ENCODE data around the gene ZNF614.
"Not testable (repeated sequence)": the region's sequence is repeated elsewhere in the genome, so short reads cannot be mapped to it uniquely, and the experiment has no call there.

The ZNF614 gene

GRCh38 chr19:52028027-52028779 is at the start of gene ZNF614:
TSS of gene ZNF614 (minus strand) at chr19:52028379. CDS start at chr19:52025745, 2,634 bp downstream.
- peak within 1 kb of the TSS; percentile 91 to 99 (median 98) for H3K9ac ChIP-seq (ENCODE audit: low read length in 5 of 5)
- peaks cover 25 to 47% (median 40%) of the 10 kb centered on the region in 5 donors for H3K9me3 ChIP-seq (ENCODE audit: control insufficient read depth in 5 of 5, low read length in 5 of 5)
- H3K27ac ChIP-seq (ENCODE audit: low read depth, low read length), result peak within 1 kb of the TSS; percentile 87
- no peaks in the 10 kb centered on the region for H3K27me3 ChIP-seq (ENCODE audit: control insufficient read depth in 5 of 5, insufficient read depth in 4 of 5, low read length in 5 of 5)
- peak within 1 kb of the TSS; percentile 90 to 100 (median 98) for H3K4me3 ChIP-seq (ENCODE audit: low read depth in 1 of 5, low read length in 5 of 5)
- H3K36me3 ChIP-seq (ENCODE audit: control insufficient read depth in 5 of 5, insufficient read depth in 5 of 5, low read length in 5 of 5), result peaks cover 17 to 28% (median 25%) of the 10 kb centered on the region in 5 donors
- peaks cover 0 to 19% (median 16%) of the 10 kb centered on the region in 5 donors for H3K4me1 ChIP-seq (ENCODE audit: control insufficient read depth in 5 of 5, insufficient read depth in 5 of 5, low read length in 5 of 5)

GRCh38 chr19:52070496-52070895 is 42.3 kb upstream of the ZNF614 start:
- Histone ChIP-seq H3K9me3 (ENCODE audit: control insufficient read depth in 5 of 5, low read length in 5 of 5) (peaks cover 57 to 82% (median 79%) of the 10 kb centered on the region in 5 donors), H3K36me3 (ENCODE audit: control insufficient read depth in 5 of 5, insufficient read depth in 5 of 5, low read length in 5 of 5) (peaks cover 66 to 86% (median 82%) of the 10 kb centered on the region in 5 donors), H3K27me3 (ENCODE audit: control insufficient read depth in 5 of 5, insufficient read depth in 4 of 5, low read length in 5 of 5) (no peaks in the 10 kb centered on the region), H3K9ac (ENCODE audit: low read length in 5 of 5) (no peak overlapping the region), H3K4me1 (ENCODE audit: control insufficient read depth in 5 of 5, insufficient read depth in 5 of 5, low read length in 5 of 5) (no peaks in the 10 kb centered on the region), H3K27ac (ENCODE audit: low read depth, low read length) (no peak overlapping the region), H3K4me3 (ENCODE audit: low read depth in 1 of 5, low read length in 5 of 5) (peak overlapping the region; percentile 10 to 55 (median 38))

GRCh38 chr19:52069653-52070052 is 41.5 kb upstream of the ZNF614 start:
- Histone ChIP-seq H3K27ac (ENCODE audit: low read depth, low read length) (no peak overlapping the region), H3K36me3 (ENCODE audit: control insufficient read depth in 5 of 5, insufficient read depth in 5 of 5, low read length in 5 of 5) (peaks cover 58 to 84% (median 78%) of the 10 kb centered on the region in 5 donors), H3K9me3 (ENCODE audit: control insufficient read depth in 5 of 5, low read length in 5 of 5) (peaks cover 65 to 85% (median 81%) of the 10 kb centered on the region in 5 donors), H3K9ac (ENCODE audit: low read length in 5 of 5) (no peak overlapping the region), H3K27me3 (ENCODE audit: control insufficient read depth in 5 of 5, insufficient read depth in 4 of 5, low read length in 5 of 5) (no peaks in the 10 kb centered on the region), H3K4me3 (ENCODE audit: low read depth in 1 of 5, low read length in 5 of 5) (peak overlapping the region in 4 of 5 donors; percentile 30 to 55 (median 44)), H3K4me1 (ENCODE audit: control insufficient read depth in 5 of 5, insufficient read depth in 5 of 5, low read length in 5 of 5) (no peaks in the 10 kb centered on the region)

- peak overlapping the region; percentile 31 to 58 (median 42) for H3K4me3 ChIP-seq (ENCODE audit: low read depth in 1 of 5, low read length in 5 of 5)
- no peak overlapping the region for H3K27ac ChIP-seq (ENCODE audit: low read depth, low read length)
- no peaks in the 10 kb centered on the region for H3K4me1 ChIP-seq (ENCODE audit: control insufficient read depth in 5 of 5, insufficient read depth in 5 of 5, low read length in 5 of 5)
- no peak overlapping the region for H3K9ac ChIP-seq (ENCODE audit: low read length in 5 of 5)
- H3K27me3 ChIP-seq (ENCODE audit: control insufficient read depth in 5 of 5, insufficient read depth in 4 of 5, low read length in 5 of 5), result no peaks in the 10 kb centered on the region
- H3K9me3 ChIP-seq (ENCODE audit: control insufficient read depth in 5 of 5, low read length in 5 of 5), result peaks cover 68 to 92% (median 90%) of the 10 kb centered on the region in 5 donors
- peaks cover 53 to 71% (median 59%) of the 10 kb centered on the region in 5 donors for H3K36me3 ChIP-seq (ENCODE audit: control insufficient read depth in 5 of 5, insufficient read depth in 5 of 5, low read length in 5 of 5)
Observed at GRCh38 chr19:52066258-52066863, 38.2 kb upstream of the ZNF614 start.

GRCh38 chr19:52065399-52065798 is 37.2 kb upstream of the ZNF614 start:
- no peak overlapping the region for H3K27ac ChIP-seq (ENCODE audit: low read depth, low read length)
- H3K4me3 ChIP-seq (ENCODE audit: low read depth in 1 of 5, low read length in 5 of 5), result peak overlapping the region; percentile 31 to 58 (median 42)
- no peaks in the 10 kb centered on the region for H3K27me3 ChIP-seq (ENCODE audit: control insufficient read depth in 5 of 5, insufficient read depth in 4 of 5, low read length in 5 of 5)
- H3K9me3 ChIP-seq (ENCODE audit: control insufficient read depth in 5 of 5, low read length in 5 of 5), result peaks cover 65 to 93% (median 89%) of the 10 kb centered on the region in 5 donors
- H3K4me1 ChIP-seq (ENCODE audit: control insufficient read depth in 5 of 5, insufficient read depth in 5 of 5, low read length in 5 of 5), result no peaks in the 10 kb centered on the region
- no peak overlapping the region for H3K9ac ChIP-seq (ENCODE audit: low read length in 5 of 5)
- peaks cover 45 to 64% (median 49%) of the 10 kb centered on the region in 5 donors for H3K36me3 ChIP-seq (ENCODE audit: control insufficient read depth in 5 of 5, insufficient read depth in 5 of 5, low read length in 5 of 5)

- not testable (repeated sequence) for H3K9ac ChIP-seq (ENCODE audit: low read length in 5 of 5); H3K27me3 ChIP-seq (ENCODE audit: control insufficient read depth in 5 of 5, insufficient read depth in 4 of 5, low read length in 5 of 5); H3K27ac ChIP-seq (ENCODE audit: low read depth, low read length); H3K36me3 ChIP-seq (ENCODE audit: control insufficient read depth in 5 of 5, insufficient read depth in 5 of 5, low read length in 5 of 5); H3K4me1 ChIP-seq (ENCODE audit: control insufficient read depth in 5 of 5, insufficient read depth in 5 of 5, low read length in 5 of 5)
- peak overlapping the region in 1 of 5 donors; percentile 17 for H3K4me3 ChIP-seq (ENCODE audit: low read depth in 1 of 5, low read length in 5 of 5)
- peaks cover 18 to 58% (median 44%) of the 10 kb centered on the region in 5 donors for H3K9me3 ChIP-seq (ENCODE audit: control insufficient read depth in 5 of 5, low read length in 5 of 5)
Observed at GRCh38 chr19:52056480-52056879, 28.3 kb upstream of the ZNF614 start.

- H3K4me1 ChIP-seq (ENCODE audit: control insufficient read depth in 5 of 5, insufficient read depth in 5 of 5, low read length in 5 of 5), result peaks cover 0 to 15% (median 10%) of the 10 kb centered on the region in 5 donors
- peak overlapping the region in 3 of 5 donors; percentile 28 to 40 (median 33) for H3K4me3 ChIP-seq (ENCODE audit: low read depth in 1 of 5, low read length in 5 of 5)
- H3K27ac ChIP-seq (ENCODE audit: low read depth, low read length); H3K36me3 ChIP-seq (ENCODE audit: control insufficient read depth in 5 of 5, insufficient read depth in 5 of 5, low read length in 5 of 5); H3K27me3 ChIP-seq (ENCODE audit: control insufficient read depth in 5 of 5, insufficient read depth in 4 of 5, low read length in 5 of 5); H3K9ac ChIP-seq (ENCODE audit: low read length in 5 of 5): not testable (repeated sequence)
- peaks cover 5 to 29% (median 21%) of the 10 kb centered on the region in 5 donors for H3K9me3 ChIP-seq (ENCODE audit: control insufficient read depth in 5 of 5, low read length in 5 of 5)
Observed at GRCh38 chr19:52051736-52052135, 23.6 kb upstream of the ZNF614 start.

GRCh38 chr19:52048555-52049501 is 20.6 kb upstream of the ZNF614 start, which contains the start of gene ZNF432:
TSS of gene ZNF432 (minus strand) at chr19:52048838. CDS start at chr19:52046868, 1,970 bp downstream.
- Histone ChIP-seq H3K27ac (ENCODE audit: low read depth, low read length) (peak within 1 kb of the TSS; percentile 96), H3K4me3 (ENCODE audit: low read depth in 1 of 5, low read length in 5 of 5) (peak within 1 kb of the TSS; percentile 84 to 100 (median 92)), H3K9me3 (ENCODE audit: control insufficient read depth in 5 of 5, low read length in 5 of 5) (peaks cover 5 to 24% (median 17%) of the 10 kb centered on the region in 5 donors), H3K4me1 (ENCODE audit: control insufficient read depth in 5 of 5, insufficient read depth in 5 of 5, low read length in 5 of 5) (peaks cover 0 to 15% (median 10%) of the 10 kb centered on the region in 5 donors), H3K9ac (ENCODE audit: low read length in 5 of 5) (peak within 1 kb of the TSS; percentile 87 to 97 (median 88)), H3K27me3 (ENCODE audit: control insufficient read depth in 5 of 5, insufficient read depth in 4 of 5, low read length in 5 of 5) (no peaks in the 10 kb centered on the region), H3K36me3 (ENCODE audit: control insufficient read depth in 5 of 5, insufficient read depth in 5 of 5, low read length in 5 of 5) (peaks cover 11 to 21% (median 13%) of the 10 kb centered on the region in 5 donors)

- H3K9me3 ChIP-seq (ENCODE audit: control insufficient read depth in 5 of 5, low read length in 5 of 5), result peaks cover 51 to 74% (median 54%) of the 10 kb centered on the region in 5 donors
Observed at GRCh38 chr19:52039169-52039568, 11.0 kb upstream of the ZNF614 start.

More at GRCh38 chr19:52039169-52039568, 11.0 kb upstream of the ZNF614 start:
- Histone ChIP-seq H3K36me3 (ENCODE audit: control insufficient read depth in 5 of 5, insufficient read depth in 5 of 5, low read length in 5 of 5) (peaks cover 62 to 83% (median 75%) of the 10 kb centered on the region in 5 donors), H3K4me1 (ENCODE audit: control insufficient read depth in 5 of 5, insufficient read depth in 5 of 5, low read length in 5 of 5) (no peaks in the 10 kb centered on the region), H3K27me3 (ENCODE audit: control insufficient read depth in 5 of 5, insufficient read depth in 4 of 5, low read length in 5 of 5) (no peaks in the 10 kb centered on the region), H3K4me3 (ENCODE audit: low read depth in 1 of 5, low read length in 5 of 5) (peak overlapping the region; percentile 23 to 58 (median 32)), H3K27ac (ENCODE audit: low read depth, low read length) (no peak overlapping the region), H3K9ac (ENCODE audit: low read length in 5 of 5) (no peak overlapping the region)
